SK-N-SH (cell line): ENCODE results near the gene CNOT11. TPM values are rescaled to one million over a fixed set of nuclear protein-coding genes. Genes with fewer than 3 reads are reported as not detected.

Experiments used
- CTCF ChIA-PET: fragments of 300-600, 350-600 bp; formaldehyde crosslinking; extraction: SDS; loops from one replicate; lab custom pipeline; 2021; lab: Yijun Ruan, JAX
- POLR2A ChIA-PET: fragments of 350-600 bp; sonication (Branson Sonifier 250); formaldehyde crosslinking; extraction: SDS; loops from one replicate; lab custom pipeline; 2020; ENCODE audit warnings: antibody characterized with exemption, inconsistent platforms; lab: Yijun Ruan, JAX
- DNase-seq: peaks from one replicate; pipeline ENCODE4 v3.0.0; 2012
- H2AFZ ChIP-seq: fragments of 200-600 bp; sonication (generic); 2 replicates; pipeline ENCODE4 v1.8.1; 2016; ENCODE audit warnings: antibody characterized with exemption, mild to moderate bottlenecking, low read depth
- H3F3A ChIP-seq: fragments of 200-600 bp; sonication (generic); replicated peaks from 2 replicates; pipeline ENCODE3; 2016; ENCODE audit warnings: antibody characterized with exemption, mild to moderate bottlenecking; ENCODE audit not compliant: insufficient read depth
- H3K27ac ChIP-seq, 2 experiments: fragments of 200-500 bp in 1 of 2; fragments of 200-600 bp in 1 of 2; sonication (Bioruptor generic) in 1 of 2; sonication (generic), shearing (Covaris generic) in 1 of 2; 2 replicates each; pipeline versions ENCODE4 v1.5.1 to v1.6.1; 2014 to 2016; ENCODE audit warnings: low read depth in 2 of 2, inconsistent platforms in 1 of 2, low read length in 1 of 2, mild to moderate bottlenecking in 1 of 2, mixed read lengths in 1 of 2
- H3K27me3 ChIP-seq: fragments of 200-600 bp; sonication (generic), shearing (Covaris generic); 2 replicates; pipeline ENCODE4 v1.6.1; 2016; ENCODE audit warnings: mixed run types; ENCODE audit not compliant: insufficient read depth
- H3K36me3 ChIP-seq, 2 experiments: fragments of 200-500 bp in 1 of 2; fragments of 200-600 bp in 1 of 2; sonication (Bioruptor generic) in 1 of 2; sonication (generic) in 1 of 2; replicated peaks in 1 of 2; 2 replicates each; pipeline versions ENCODE3 to v1.5.1; 2014 to 2016; ENCODE audit warnings: low read length in 1 of 2, mild to moderate bottlenecking in 1 of 2; ENCODE audit not compliant: insufficient read depth in 2 of 2, control insufficient read depth in 1 of 2
- H3K4me1 ChIP-seq, 2 experiments: fragments of 200-500 bp in 1 of 2; fragments of 200-600 bp in 1 of 2; sonication (Bioruptor generic) in 1 of 2; sonication (generic), shearing (Covaris generic) in 1 of 2; 2 replicates each; pipeline versions ENCODE4 v1.5.1 to v1.6.1; 2014 to 2016; ENCODE audit warnings: low read depth in 1 of 2, low read length in 1 of 2, mixed run types in 1 of 2; ENCODE audit not compliant: insufficient read depth in 2 of 2, control insufficient read depth in 1 of 2
- H3K4me2 ChIP-seq: fragments of 200-600 bp; sonication (generic), shearing (Covaris generic); 2 replicates; pipeline ENCODE4 v1.6.1; 2017; ENCODE audit warnings: mixed run types
- H3K4me3 ChIP-seq, 2 experiments: fragments of 200-500 bp in 1 of 2; fragments of 200-600 bp in 1 of 2; sonication (Bioruptor generic) in 1 of 2; sonication (generic), shearing (Covaris generic) in 1 of 2; 2 replicates each; pipeline versions ENCODE4 v1.5.1 to v1.8.1; 2014 to 2016; ENCODE audit warnings: low read depth in 2 of 2, inconsistent platforms in 1 of 2, low read length in 1 of 2, mild to moderate bottlenecking in 1 of 2, mixed read lengths in 1 of 2, moderate library complexity in 1 of 2
- H3K79me2 ChIP-seq: fragments of 200-600 bp; sonication (generic); 2 replicates; pipeline ENCODE4 v1.8.1; 2017; ENCODE audit warnings: mild to moderate bottlenecking; ENCODE audit not compliant: insufficient read depth
- H3K9ac ChIP-seq: fragments of 200-600 bp; sonication (generic); 2 replicates; pipeline ENCODE4 v1.6.1; 2017; ENCODE audit warnings: mixed run types
- H3K9me2 ChIP-seq: fragments of 200-600 bp; sonication (generic); 2 replicates; pipeline ENCODE4 v1.6.1; 2017; ENCODE audit warnings: mixed run types
- H3K9me3 ChIP-seq: fragments of 200-600 bp; sonication (generic); 2 replicates; pipeline ENCODE4 v1.6.1; 2017; ENCODE audit warnings: mixed run types, mild to moderate bottlenecking, moderate library complexity
- H4K20me1 ChIP-seq: fragments of 200-600 bp; sonication (generic); 2 replicates; pipeline ENCODE4 v1.6.1; 2017; ENCODE audit warnings: mild to moderate bottlenecking, mixed run types; ENCODE audit not compliant: insufficient read depth
- CHD2 ChIP-seq: fragments of 150-350 bp; IDR thresholded peaks from 2 replicates; pipeline ENCODE4 v1.6.1; 2018; ENCODE audit warnings: low read length; ENCODE audit not compliant: partially characterized antibody
- ELF1 ChIP-seq: IDR thresholded peaks from 2 replicates; pipeline ENCODE4 v1.4.0; 2012
- EP300 ChIP-seq, 2 experiments: IDR thresholded peaks; 2 replicates each; pipeline versions ENCODE4 v1.4.0 to v1.6.1; 2012; ENCODE audit warnings: borderline replicate concordance in 1 of 2, low read depth in 1 of 2, low read length in 1 of 2
- EZH2phosphoT487 ChIP-seq: fragments of 200-600 bp; sonication (generic); IDR thresholded peaks from 2 replicates; pipeline ENCODE4 v1.6.1; 2017; ENCODE audit warnings: low read depth, mixed run types, mild to moderate bottlenecking, antibody characterized with exemption, moderate library complexity, borderline replicate concordance
- FOSL2 ChIP-seq: IDR thresholded peaks from 2 replicates; pipeline ENCODE4 v1.4.0; 2012; ENCODE audit warnings: low read depth, mild to moderate bottlenecking, moderate library complexity, borderline replicate concordance
- FOXJ3 ChIP-seq: sonication (generic); formaldehyde crosslinking; IDR thresholded peaks from 2 replicates; pipeline ENCODE4 v1.5.1; 2020; ENCODE audit warnings: mild to moderate bottlenecking, missing genetic modification reagents
- GATA2 ChIP-seq: sonication (generic); formaldehyde crosslinking; IDR thresholded peaks from 2 replicates; pipeline ENCODE4 v1.5.0; 2020; ENCODE audit warnings: mild to moderate bottlenecking, missing genetic modification reagents
- IRF3 ChIP-seq: fragments of 150-350 bp; IDR thresholded peaks from 2 replicates; pipeline ENCODE4 v1.6.1; 2016; ENCODE audit warnings: mild to moderate bottlenecking, low read depth, low read length
- JUND ChIP-seq: IDR thresholded peaks from 2 replicates; pipeline ENCODE4 v1.4.0; 2012
- MEF2A ChIP-seq: IDR thresholded peaks from 2 replicates; pipeline ENCODE4 v1.4.0; 2012; ENCODE audit warnings: low read depth, borderline replicate concordance
- MXI1 ChIP-seq: IDR thresholded peaks from 2 replicates; pipeline ENCODE4 v1.6.1; 2012; ENCODE audit warnings: mild to moderate bottlenecking, low read depth, low read length, improper control_type of control experiment
- POLR2AphosphoS5 ChIP-seq: IDR thresholded peaks from 2 replicates; pipeline ENCODE4 v1.6.1; 2012; ENCODE audit warnings: low read depth, low read length
- RAD21 ChIP-seq: IDR thresholded peaks from 2 replicates; pipeline ENCODE4 v1.6.1; 2012; ENCODE audit warnings: mild to moderate bottlenecking, low read length
- RFX5 ChIP-seq: IDR thresholded peaks from 2 replicates; pipeline ENCODE4 v1.6.1; 2012; ENCODE audit warnings: mild to moderate bottlenecking, improper control_type of control experiment, low read length
- SIN3A ChIP-seq: IDR thresholded peaks from 2 replicates; pipeline ENCODE4 v1.6.1; 2012; ENCODE audit warnings: low read depth, mild to moderate bottlenecking, low read length, moderate library complexity, borderline replicate concordance
- TAF1 ChIP-seq: IDR thresholded peaks from 2 replicates; pipeline ENCODE4 v1.6.1; 2012; ENCODE audit warnings: low read depth, mild to moderate bottlenecking, low read length, moderate library complexity, borderline replicate concordance
- TCF12 ChIP-seq: IDR thresholded peaks from 2 replicates; pipeline ENCODE4 v1.4.0; 2012
- TEAD4 ChIP-seq: IDR thresholded peaks from 2 replicates; pipeline ENCODE4 v1.4.0; 2012; ENCODE audit warnings: mild to moderate bottlenecking, borderline replicate concordance; ENCODE audit not compliant: insufficient read depth
- ZBTB33 ChIP-seq: IDR thresholded peaks from 2 replicates; pipeline ENCODE4 v1.4.0; 2012; ENCODE audit warnings: low read depth, borderline replicate concordance
- WGBS: methylation state at CpG from one replicate; pipeline ENCODE4 v1.1.6; 2017; ENCODE audit warnings: low lambda C conversion rate; 5-methylcytosine and 5-hydroxymethylcytosine counted together
- polyA plus RNA-seq, 3 experiments: library from polyadenylated mRNA; depleted of rRNA; stranded (reverse); fragments of >200 nt; gene quantifications; 2 replicates each; pipeline ENCODE4 v1.2.3, GENCODE V29; 2012

CNOT11 gene
- polyA plus RNA-seq, 1 of the 3 experiments (the other 2 are of a cell fraction): 38.4 TPM

- Histone ChIP-seq H3K4me2 (0 out of 2 replicates have a peak overlapping the region, but pooled peaks have one; percentile 6), H3K9me3 (no peaks in the 10 kb centered on the region), H3K36me3 (peaks cover 3 to 18% of the 10 kb centered on the region in 2 experiments), H3K79me2 (peaks cover 71% of the 10 kb centered on the region), H2AFZ (no peak overlapping the region), H3K4me3 (no peak overlapping the region), H3K4me1 (peaks cover 4 to 18% of the 10 kb centered on the region in 2 experiments; a peak in 1 of 4 replicates), H3K27me3 (no peaks in the 10 kb centered on the region), H3K9me2 (no peaks in the 10 kb centered on the region), H4K20me1 (peaks cover 12% of the 10 kb centered on the region; the same call in 1 of the 2 replicates), H3K9ac (no peak overlapping the region), H3F3A (peaks cover 5% of the 10 kb centered on the region), H3K27ac (no peak overlapping the region)
- WGBS: 95% methylated on average over 3 of the region's 3 CpGs
- no peak for DNase-seq
- ChIA-PET CTCF (no interaction called here), POLR2A (no interaction called here)
- no peak for TF ChIP-seq CHD2
Observed at GRCh38 chr2:101255501-101255900, 2.8 kb downstream of the CNOT11 start.

GRCh38 chr2:101256316-101256715 is 3.6 kb downstream of the CNOT11 start:
- Histone ChIP-seq H3K36me3 (peaks cover 6 to 20% of the 10 kb centered on the region in 2 experiments), H3K4me3 (no peak overlapping the region), H4K20me1 (peaks cover 12% of the 10 kb centered on the region; the same call in 1 of the 2 replicates), H3K27me3 (no peaks in the 10 kb centered on the region), H3K9ac (no peak overlapping the region), H3K4me2 (no peak overlapping the region), H3K9me3 (no peaks in the 10 kb centered on the region), H3K27ac (no peak overlapping the region), H3K9me2 (no peaks in the 10 kb centered on the region), H3K79me2 (peaks cover 73% of the 10 kb centered on the region), H3K4me1 (peaks cover 4 to 18% of the 10 kb centered on the region in 2 experiments; a peak in 1 of 4 replicates), H3F3A (peaks cover 5% of the 10 kb centered on the region), H2AFZ (no peak overlapping the region)
- ChIA-PET POLR2A (no interaction called here), CTCF (no interaction called here)
- no peak for DNase-seq
- 100% methylated on average over 2 of the region's 2 CpGs for WGBS
- TF ChIP-seq FOSL2: no peak
- TF ChIP-seq ZBTB33: no peak
- no peak for TF ChIP-seq SIN3A
- no peak for TF ChIP-seq TCF12
- no peak for TF ChIP-seq JUND
- TF ChIP-seq ELF1: no peak
- TF ChIP-seq RAD21: no peak
- TF ChIP-seq MEF2A: no peak
- no peak for TF ChIP-seq TAF1
- TF ChIP-seq FOXJ3 (CRISPR knock-in tag): no peak
- no peak for TF ChIP-seq EZH2phosphoT487
- no peak for TF ChIP-seq IRF3
- TF ChIP-seq GATA2 (CRISPR knock-in tag): no peak
- TF ChIP-seq MXI1: no peak
- no peak for TF ChIP-seq EP300 (IDR thresholded peaks at IDR 0.05; ENCODE audit: borderline replicate concordance in 1 of 2, low read depth in 1 of 2, low read length in 1 of 2)
- TF ChIP-seq CHD2: no peak
- TF ChIP-seq TEAD4: no peak
- TF ChIP-seq RFX5: no peak
- TF ChIP-seq POLR2AphosphoS5: no peak
